Measurements from ENCODE around the gene IQGAP1. TPM values are rescaled to one million over a fixed set of nuclear protein-coding genes. Genes with fewer than 3 reads are reported as not detected.

Gene IQGAP1
- total and polyA plus RNA-seq, 2 experiments from 2014 or later: 65.8 to 125 TPM

DNA sequence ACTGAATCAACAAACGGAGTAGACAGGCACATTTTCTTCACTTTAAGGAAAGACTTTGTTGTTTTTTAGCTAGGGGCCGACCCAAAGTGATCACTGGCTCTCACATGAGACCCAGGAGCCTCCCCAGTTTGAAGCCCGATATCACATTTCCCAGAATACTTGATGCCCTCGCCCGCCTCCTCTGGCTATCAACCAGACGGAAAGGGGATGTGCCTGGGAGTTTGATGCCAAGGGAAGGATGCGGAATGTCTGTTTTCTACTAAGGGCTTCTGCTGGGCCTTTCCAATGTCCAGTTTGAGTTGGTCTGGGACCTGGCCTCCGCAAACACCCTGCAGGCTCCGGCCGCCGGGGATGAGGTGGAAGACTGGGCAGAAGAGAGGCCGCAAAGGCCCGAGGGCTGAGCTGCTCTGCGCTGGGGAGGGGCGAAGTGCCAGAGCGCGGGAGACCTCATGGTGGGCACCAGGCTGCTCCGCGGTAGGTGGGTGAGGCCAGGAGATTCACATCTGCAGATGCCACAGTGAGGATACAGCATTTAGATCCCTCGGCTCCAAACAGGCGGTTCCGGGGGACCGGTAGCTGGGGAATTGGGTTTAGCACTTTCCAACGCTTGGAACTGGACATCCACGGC lies 36.4 kb upstream of the IQGAP1 start:
- H2AFZ ChIP-seq: peak overlapping the region; percentile 77
- H3K79me2 ChIP-seq: peaks cover 6% of the 10 kb centered on the region
- H3K36me3 ChIP-seq (replicated peaks; ENCODE audit: insufficient read depth, low read depth): no peaks in the 10 kb centered on the region
- H3K27me3 ChIP-seq: no peaks in the 10 kb centered on the region
- no peaks in the 10 kb centered on the region for H3K4me1 ChIP-seq (ENCODE audit: insufficient read depth)
- peak overlapping the region; percentile 76 for H3K4me2 ChIP-seq
- no peak overlapping the region for H3K27ac ChIP-seq
- H3K4me3 ChIP-seq: no peak overlapping the region
- H4K20me1 ChIP-seq (ENCODE audit: insufficient read depth, poor library complexity, severe bottlenecking): no peaks in the 10 kb centered on the region
- no peaks in the 10 kb centered on the region for H3K9me3 ChIP-seq (ENCODE audit: low read depth)
- no peaks in the 10 kb centered on the region for H3K9me2 ChIP-seq (replicated peaks; ENCODE audit: insufficient read depth)
- WGBS (ENCODE audit: low lambda C conversion rate, missing lambda C conversion rate): 27% methylated on average over 25 of the region's 25 CpGs
- TF ChIP-seq EZH2 (IDR thresholded peaks at IDR 0.05; ENCODE audit: borderline replicate concordance): no peak
- no peak for TF ChIP-seq EZH2phosphoT487 (IDR thresholded peaks at IDR 0.05; ENCODE audit: low read depth, severe bottlenecking, unreplicated experiment)
- TF ChIP-seq, protein P1, sequence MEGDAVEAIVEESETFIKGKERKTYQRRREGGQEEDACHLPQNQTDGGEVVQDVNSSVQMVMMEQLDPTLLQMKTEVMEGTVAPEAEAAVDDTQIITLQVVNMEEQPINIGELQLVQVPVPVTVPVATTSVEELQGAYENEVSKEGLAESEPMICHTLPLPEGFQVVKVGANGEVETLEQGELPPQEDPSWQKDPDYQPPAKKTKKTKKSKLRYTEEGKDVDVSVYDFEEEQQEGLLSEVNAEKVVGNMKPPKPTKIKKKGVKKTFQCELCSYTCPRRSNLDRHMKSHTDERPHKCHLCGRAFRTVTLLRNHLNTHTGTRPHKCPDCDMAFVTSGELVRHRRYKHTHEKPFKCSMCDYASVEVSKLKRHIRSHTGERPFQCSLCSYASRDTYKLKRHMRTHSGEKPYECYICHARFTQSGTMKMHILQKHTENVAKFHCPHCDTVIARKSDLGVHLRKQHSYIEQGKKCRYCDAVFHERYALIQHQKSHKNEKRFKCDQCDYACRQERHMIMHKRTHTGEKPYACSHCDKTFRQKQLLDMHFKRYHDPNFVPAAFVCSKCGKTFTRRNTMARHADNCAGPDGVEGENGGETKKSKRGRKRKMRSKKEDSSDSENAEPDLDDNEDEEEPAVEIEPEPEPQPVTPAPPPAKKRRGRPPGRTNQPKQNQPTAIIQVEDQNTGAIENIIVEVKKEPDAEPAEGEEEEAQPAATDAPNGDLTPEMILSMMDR (IDR thresholded peaks at IDR 0.05; ENCODE audit: poor library complexity): no peak
- no peak for DNase-seq (ENCODE audit: low spot score)

DNA sequence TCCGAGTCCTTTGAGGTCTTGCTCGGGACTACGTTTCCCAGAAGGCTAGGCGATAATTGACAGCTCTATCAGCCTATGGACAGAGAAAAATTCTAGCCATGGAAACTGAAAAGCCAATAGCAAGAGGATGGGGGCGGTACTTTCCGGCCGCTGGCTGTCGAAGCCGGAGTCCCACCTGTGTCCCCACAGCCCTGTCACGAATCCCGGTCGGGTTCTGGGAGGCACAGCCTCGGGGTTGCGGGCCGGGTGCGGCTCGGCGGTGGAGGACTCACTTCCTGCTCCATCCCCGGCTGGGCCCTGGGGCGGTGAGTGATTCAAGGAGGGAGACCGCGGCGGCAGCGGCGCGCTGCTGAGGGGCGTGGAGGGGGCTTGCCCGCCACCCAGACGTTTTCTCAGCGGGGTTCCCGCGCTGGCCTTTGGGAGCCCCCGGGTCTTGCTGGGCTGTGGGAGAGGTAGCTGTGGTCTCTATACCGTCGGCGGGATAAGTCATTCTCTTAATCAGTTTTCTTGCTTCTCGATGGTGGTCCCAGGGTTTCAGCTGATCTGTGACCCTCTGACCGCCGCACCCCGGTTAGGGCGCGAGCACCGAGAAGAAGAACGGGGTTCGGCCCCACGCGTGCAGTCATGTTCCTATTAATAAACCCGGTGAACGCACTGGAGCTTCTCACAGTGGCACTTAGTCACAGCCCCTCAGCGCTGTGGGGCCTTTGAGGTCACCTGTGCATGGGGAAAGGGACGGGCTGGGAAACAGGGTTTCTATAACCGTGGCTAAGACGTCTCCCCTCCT lies 35.7 kb upstream of the IQGAP1 start, which contains the start of gene ZNF774:
ZNF774 (plus strand) TSS at position 178 of the 787 bp plus-strand sequence. CDS start 2,377 bp downstream, outside the sequence.
- Histone ChIP-seq H3K4me3 (peak within 1 kb of the TSS; percentile 47), H3K79me2 (peaks cover 6% of the 10 kb centered on the region), H2AFZ (peak within 1 kb of the TSS; percentile 77), H3K4me2 (peak within 1 kb of the TSS; percentile 79), H3K4me1 (ENCODE audit: insufficient read depth) (no peaks in the 10 kb centered on the region), H3K9me3 (ENCODE audit: low read depth) (no peaks in the 10 kb centered on the region), H4K20me1 (ENCODE audit: insufficient read depth, poor library complexity, severe bottlenecking) (no peaks in the 10 kb centered on the region), H3K36me3 (replicated peaks; ENCODE audit: insufficient read depth, low read depth) (no peaks in the 10 kb centered on the region), H3K9me2 (replicated peaks; ENCODE audit: insufficient read depth) (no peaks in the 10 kb centered on the region), H3K27me3 (no peaks in the 10 kb centered on the region), H3K27ac (peak within 1 kb of the TSS; percentile 70)
- 1% methylated on average over 51 of the region's 53 CpGs for WGBS (ENCODE audit: low lambda C conversion rate, missing lambda C conversion rate)
- no peak for TF ChIP-seq EZH2 (IDR thresholded peaks at IDR 0.05; ENCODE audit: borderline replicate concordance)
- TF ChIP-seq EZH2phosphoT487 (IDR thresholded peaks at IDR 0.05; ENCODE audit: low read depth, severe bottlenecking, unreplicated experiment): no peak
- TF ChIP-seq, protein P1 (IDR thresholded peaks at IDR 0.05; ENCODE audit: poor library complexity): no peak
- DNase-seq (ENCODE audit: low spot score): peak; percentile 96

DNA sequence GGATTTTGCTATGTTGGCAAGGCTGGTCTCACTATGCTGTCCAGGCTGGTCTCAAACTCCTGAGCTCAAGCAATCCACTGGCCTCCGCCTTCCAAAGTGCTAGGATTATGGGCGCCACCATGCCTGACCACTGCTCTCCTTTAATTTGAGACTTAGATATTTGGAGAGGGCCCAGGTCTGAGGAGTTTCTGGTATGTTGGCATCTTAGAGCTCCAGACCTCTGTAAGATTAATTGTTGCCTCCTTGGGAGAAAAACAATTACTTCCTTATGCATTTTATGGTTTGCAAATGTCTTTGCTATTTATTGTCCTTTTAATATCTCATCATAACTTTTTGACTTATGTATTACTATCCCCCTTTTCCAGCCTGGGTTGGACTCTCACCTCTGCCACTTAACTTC lies 33.1 kb upstream of the IQGAP1 start:
- no peaks in the 10 kb centered on the region for H3K9me3 ChIP-seq (ENCODE audit: low read depth)
- H3K27ac ChIP-seq: no peak overlapping the region
- no peak overlapping the region for H3K4me2 ChIP-seq
- no peaks in the 10 kb centered on the region for H4K20me1 ChIP-seq (ENCODE audit: insufficient read depth, poor library complexity, severe bottlenecking)
- no peaks in the 10 kb centered on the region for H3K4me1 ChIP-seq (ENCODE audit: insufficient read depth)
- H3K27me3 ChIP-seq: no peaks in the 10 kb centered on the region
- TF ChIP-seq, protein P1 (IDR thresholded peaks at IDR 0.05; ENCODE audit: poor library complexity): no peak
- no peak for TF ChIP-seq EZH2phosphoT487 (IDR thresholded peaks at IDR 0.05; ENCODE audit: low read depth, severe bottlenecking, unreplicated experiment)
- no peak for TF ChIP-seq EZH2 (IDR thresholded peaks at IDR 0.05; ENCODE audit: borderline replicate concordance)
- H3K9me2 ChIP-seq (replicated peaks; ENCODE audit: insufficient read depth): no peaks in the 10 kb centered on the region
- DNase-seq (ENCODE audit: low spot score): no peak
- H3K36me3 ChIP-seq (replicated peaks; ENCODE audit: insufficient read depth, low read depth): no peaks in the 10 kb centered on the region
- H3K4me3 ChIP-seq: no peak overlapping the region
- 93% methylated on average over 2 of the region's 2 CpGs for WGBS (ENCODE audit: low lambda C conversion rate, missing lambda C conversion rate)
- no peak overlapping the region for H2AFZ ChIP-seq
- H3K79me2 ChIP-seq: peaks cover 6% of the 10 kb centered on the region

Measured in hepatocyte (in vitro differentiated cells).